AG04449 (cell line): Measurements from ENCODE around the gene PPP1R12A.
"Not testable (repeated sequence)": the region's sequence is repeated elsewhere in the genome, so short reads cannot be mapped to it uniquely, and the experiment has no call there.

Experiments
- CTCF ChIA-PET: fragments of 350-600 bp; formaldehyde crosslinking; extraction: SDS; loops from one replicate; lab custom pipeline; 2021; ENCODE audit warnings: antibody characterized with exemption; lab: Yijun Ruan, JAX
- POLR2A ChIA-PET: fragments of 400-600, 350-600 bp; formaldehyde crosslinking; extraction: SDS; loops from one replicate; lab custom pipeline; 2020; ENCODE audit warnings: antibody characterized with exemption, inconsistent platforms; lab: Yijun Ruan, JAX
- DNase-seq: peaks from one replicate; pipeline ENCODE4 v3.0.0-alpha.2; 2010; ENCODE audit warnings: low read depth, low spot score
- H3K4me3 ChIP-seq: 2 replicates; pipeline ENCODE4 v1.5.1; 2011; ENCODE audit warnings: low read depth, mild to moderate bottlenecking, control low read depth, low read length
- TF ChIP-seq, protein P1 (sequence below): IDR thresholded peaks from one replicate; pipeline ENCODE4 v1.5.1; 2011; ENCODE audit warnings: mild to moderate bottlenecking, moderate library complexity, low read length, control low read depth, inconsistent platforms; ENCODE audit not compliant: insufficient read depth; ENCODE audit errors: missing control alignments

The PPP1R12A gene

DNA sequence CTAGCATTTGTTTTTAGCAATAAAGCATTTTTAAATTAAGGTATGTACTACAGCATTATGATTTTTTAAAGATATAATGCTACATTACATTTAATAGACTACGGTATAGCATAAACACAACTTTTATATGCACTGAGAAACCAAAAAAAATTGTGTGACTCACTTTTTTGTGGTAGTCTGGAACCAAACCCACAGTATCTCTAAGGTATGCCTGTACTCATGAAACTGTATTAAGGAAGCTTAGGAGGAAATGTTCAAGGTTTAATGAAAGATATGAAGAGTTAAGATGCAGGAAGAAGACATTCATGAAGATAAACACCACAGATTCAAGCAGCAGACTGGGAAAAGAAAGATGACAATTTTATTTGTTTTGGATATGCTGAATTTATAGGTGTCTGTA is 51.7 kb downstream of the PPP1R12A start:
- no peak overlapping the region for H3K4me3 ChIP-seq
- ChIA-PET CTCF (interaction anchor here (2.0 kb wide), 1 partner anchor 11 kb away, joined by 8 read pairs; no protein-coding TSS in a partner anchor), POLR2A (interaction anchor here (0.5 kb wide), 1 partner anchor 48 kb away, joined by 3 read pairs; no protein-coding TSS in a partner anchor)
- no peak for DNase-seq
- TF ChIP-seq, protein P1, sequence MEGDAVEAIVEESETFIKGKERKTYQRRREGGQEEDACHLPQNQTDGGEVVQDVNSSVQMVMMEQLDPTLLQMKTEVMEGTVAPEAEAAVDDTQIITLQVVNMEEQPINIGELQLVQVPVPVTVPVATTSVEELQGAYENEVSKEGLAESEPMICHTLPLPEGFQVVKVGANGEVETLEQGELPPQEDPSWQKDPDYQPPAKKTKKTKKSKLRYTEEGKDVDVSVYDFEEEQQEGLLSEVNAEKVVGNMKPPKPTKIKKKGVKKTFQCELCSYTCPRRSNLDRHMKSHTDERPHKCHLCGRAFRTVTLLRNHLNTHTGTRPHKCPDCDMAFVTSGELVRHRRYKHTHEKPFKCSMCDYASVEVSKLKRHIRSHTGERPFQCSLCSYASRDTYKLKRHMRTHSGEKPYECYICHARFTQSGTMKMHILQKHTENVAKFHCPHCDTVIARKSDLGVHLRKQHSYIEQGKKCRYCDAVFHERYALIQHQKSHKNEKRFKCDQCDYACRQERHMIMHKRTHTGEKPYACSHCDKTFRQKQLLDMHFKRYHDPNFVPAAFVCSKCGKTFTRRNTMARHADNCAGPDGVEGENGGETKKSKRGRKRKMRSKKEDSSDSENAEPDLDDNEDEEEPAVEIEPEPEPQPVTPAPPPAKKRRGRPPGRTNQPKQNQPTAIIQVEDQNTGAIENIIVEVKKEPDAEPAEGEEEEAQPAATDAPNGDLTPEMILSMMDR: no peak

DNA sequence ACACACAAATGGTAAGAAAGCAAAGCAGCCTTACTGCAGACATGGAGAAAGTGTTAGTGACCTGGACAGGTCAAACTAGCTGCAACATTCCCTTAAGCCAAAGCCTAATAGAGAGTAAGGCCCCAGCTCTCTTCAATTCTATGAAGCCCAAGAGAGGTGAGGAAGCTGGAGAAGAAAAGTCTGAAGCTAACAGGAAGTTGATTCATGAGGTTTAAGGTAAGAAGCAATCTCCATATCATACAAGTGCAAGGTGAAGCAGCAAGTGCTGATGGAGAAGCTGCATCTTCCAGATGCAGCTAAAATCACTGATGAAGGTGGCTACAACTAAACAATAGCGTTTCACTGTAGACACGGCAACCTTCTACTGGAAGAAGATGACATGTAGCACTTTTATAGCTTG is 53.5 kb downstream of the PPP1R12A start:
- no peak for DNase-seq
- POLR2A ChIA-PET: no interaction called here
- no peak overlapping the region for H3K4me3 ChIP-seq
- TF ChIP-seq, protein P1: no peak
- CTCF ChIA-PET: interaction anchor here (1.0 to 1.5 kb wide), 2 partner anchors 306 to 386 kb away, joined by 3 to 4 read pairs; no protein-coding TSS in a partner anchor

DNA sequence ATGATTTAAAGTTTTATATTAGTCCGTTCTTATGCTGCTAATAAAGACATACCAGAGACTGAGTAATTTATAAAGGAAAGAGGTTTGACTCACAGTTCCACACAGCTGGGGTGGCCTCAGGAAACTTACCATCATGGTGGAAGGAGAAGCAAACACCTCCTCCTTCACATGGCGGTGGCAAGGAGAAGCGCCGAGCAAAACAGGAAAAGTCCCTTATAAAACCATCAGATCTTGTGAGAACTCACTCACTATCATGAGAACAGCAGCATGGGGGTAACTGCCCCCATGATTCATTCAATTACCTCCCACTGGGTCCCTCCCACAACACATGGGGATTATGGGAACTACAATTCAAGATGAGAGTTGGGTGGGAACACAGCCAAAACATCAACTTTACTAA is 56.4 kb downstream of the PPP1R12A start:
- POLR2A ChIA-PET, H3K4me3 ChIP-seq, DNase-seq, CTCF ChIA-PET: not testable (repeated sequence)

DNA sequence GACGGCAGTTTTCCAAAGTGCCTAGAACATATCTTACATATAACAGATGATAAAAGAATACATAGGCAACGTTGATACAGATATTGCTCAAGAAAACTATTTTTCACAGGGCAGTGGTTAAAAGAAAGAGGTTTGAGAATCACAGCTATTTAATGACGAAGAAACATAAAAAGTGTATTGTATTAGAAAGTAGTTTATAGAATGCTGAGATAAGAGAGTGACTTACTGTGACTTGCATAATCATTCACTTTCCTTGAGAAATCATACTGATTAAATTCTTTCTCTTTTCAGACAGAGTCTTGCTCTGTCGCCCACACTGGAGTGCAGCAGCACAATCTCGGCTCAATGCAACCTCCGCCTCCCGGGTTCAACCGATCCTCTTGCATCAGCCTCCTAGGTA is 57.7 kb downstream of the PPP1R12A start:
- TF ChIP-seq, protein P1: no peak
- no peak for DNase-seq
- H3K4me3 ChIP-seq: no peak overlapping the region
- POLR2A ChIA-PET: no interaction called here
- CTCF ChIA-PET: interaction anchor here (1.2 to 1.8 kb wide), 2 partner anchors 12 to 310 kb away, joined by 4 to 6 read pairs; no protein-coding TSS in a partner anchor

DNA sequence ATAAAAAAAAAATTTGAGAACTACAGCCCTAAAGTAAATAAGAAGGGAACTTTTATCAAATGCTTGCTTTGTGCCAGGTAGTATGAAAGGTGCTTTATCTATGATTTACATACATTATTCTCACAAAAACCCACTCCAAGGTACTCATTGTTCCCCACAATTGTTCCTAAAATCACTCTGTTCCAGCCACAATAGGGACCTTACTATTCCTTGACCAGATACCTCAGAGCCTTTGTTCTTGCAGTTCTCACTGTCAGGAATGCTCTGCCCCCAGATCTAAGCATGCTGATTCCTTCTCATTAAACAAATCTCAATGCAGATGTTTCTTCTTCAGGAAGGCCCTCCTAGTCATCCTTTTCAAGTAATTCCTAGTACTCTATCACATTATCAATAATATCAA is 60.2 kb downstream of the PPP1R12A start:
- H3K4me3 ChIP-seq: no peak overlapping the region
- TF ChIP-seq, protein P1: no peak
- CTCF ChIA-PET: no interaction called here
- no peak for DNase-seq
- POLR2A ChIA-PET: no interaction called here

DNA sequence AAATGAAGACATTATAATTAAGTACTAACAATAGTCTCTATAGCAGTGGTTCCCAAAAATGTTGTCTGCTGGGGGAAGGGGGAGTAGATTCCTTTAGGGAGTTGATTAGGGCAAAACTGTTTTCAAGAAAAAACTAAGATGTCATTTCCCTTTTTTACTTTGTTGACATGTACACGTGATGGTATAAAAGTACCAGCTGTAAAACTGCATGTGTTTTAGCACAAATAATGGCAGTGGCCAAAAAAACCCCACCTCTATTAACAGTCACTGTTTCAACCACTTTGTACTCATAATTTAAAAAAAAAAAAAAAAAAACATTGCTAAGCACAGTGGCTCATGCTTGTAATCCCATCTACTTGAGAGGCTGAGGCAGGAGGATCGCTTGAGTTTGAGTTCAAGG is 61.7 kb downstream of the PPP1R12A start:
- DNase-seq: no peak
- TF ChIP-seq, protein P1: no peak
- POLR2A ChIA-PET: no interaction called here
- H3K4me3 ChIP-seq: no peak overlapping the region
- CTCF ChIA-PET: interaction anchor here (1.3 kb wide), 1 partner anchor 13 kb away, joined by 3 read pairs; no protein-coding TSS in a partner anchor

DNA sequence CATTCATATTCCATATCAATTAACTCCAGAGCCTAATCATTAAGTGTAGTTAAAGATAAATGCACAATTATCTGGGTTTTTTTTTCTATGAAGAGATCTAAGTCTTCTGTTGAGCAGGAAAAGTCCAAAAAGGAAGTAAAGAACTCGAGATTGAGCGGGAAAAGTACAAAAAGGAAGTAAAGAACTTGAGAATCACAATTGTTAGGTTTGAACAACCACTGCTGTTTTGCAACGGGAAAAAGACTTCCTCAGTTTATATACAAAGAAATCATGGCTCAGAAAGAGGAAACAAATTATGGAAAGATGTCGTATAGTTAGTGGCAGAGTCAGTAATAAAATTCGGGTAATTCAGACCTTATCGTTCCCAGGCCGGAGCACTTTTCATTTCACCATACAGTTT is 63.3 kb downstream of the PPP1R12A start:
- H3K4me3 ChIP-seq: no peak overlapping the region
- ChIA-PET POLR2A (no interaction called here), CTCF (no interaction called here)
- no peak for DNase-seq
- TF ChIP-seq, protein P1: no peak
